ENCODE measurements around the gene ALG10B.

Gene ALG10B

GRCh38 chr12:38373784-38374183, 57.2 kb downstream of the ALG10B start:
- DNase-seq (ENCODE audit: extremely low spot score, insufficient read length, low read depth) (no peak), FAIRE-seq (no peak)

- FAIRE-seq (no peak), DNase-seq (ENCODE audit: extremely low spot score, insufficient read length, low read depth) (no peak)
Measured at GRCh38 chr12:38374751-38375150, 58.2 kb downstream of the ALG10B start.

Measured in GM18507 (cell line).